Measurements from ENCODE around the gene SPTBN1.
"Not testable (repeated sequence)": the region's sequence is repeated elsewhere in the genome, so short reads cannot be mapped to it uniquely, and the experiment has no call there.

SPTBN1 gene

DNA sequence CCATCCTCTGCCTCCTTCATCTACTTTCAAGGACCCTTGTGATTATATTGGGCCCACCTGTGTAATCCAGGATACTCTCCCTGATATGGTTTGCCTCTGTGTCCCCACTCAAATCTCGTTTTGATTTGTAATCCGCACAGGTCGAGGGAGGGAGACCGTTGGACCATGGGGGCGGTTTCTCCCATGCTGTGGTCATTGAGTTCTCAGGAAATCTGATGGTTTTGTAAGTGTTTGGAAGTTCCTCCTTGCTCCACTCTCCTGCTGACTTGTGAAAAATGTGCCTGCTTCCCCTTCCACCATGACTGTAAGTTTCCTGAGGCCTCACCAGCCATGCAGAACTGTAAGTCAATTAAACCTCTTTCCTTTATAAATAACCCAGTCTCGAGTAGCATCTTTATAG, 225.3 kb downstream of the SPTBN1 start:
- DNase-seq = no peak

DNA sequence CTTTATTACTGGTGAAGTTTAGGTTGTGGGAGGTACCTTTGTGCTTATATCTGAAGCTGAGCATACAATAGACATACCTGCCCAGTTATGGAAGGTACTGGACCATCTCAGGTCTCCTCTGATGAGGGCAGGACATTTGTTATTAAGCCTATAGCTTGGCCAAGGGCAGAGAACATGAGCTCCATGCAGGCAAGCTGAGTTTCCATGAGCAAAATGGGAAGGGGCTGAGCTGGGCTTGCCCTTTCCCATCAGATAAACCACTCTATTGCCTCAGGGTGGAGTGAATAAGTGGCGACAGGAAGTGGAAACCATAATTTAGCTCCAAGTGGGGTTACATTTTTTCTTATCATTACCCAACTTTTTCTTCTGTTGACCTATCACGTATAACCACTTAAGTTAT, 227.5 kb downstream of the SPTBN1 start:
- DNase-seq = no peak

DNA sequence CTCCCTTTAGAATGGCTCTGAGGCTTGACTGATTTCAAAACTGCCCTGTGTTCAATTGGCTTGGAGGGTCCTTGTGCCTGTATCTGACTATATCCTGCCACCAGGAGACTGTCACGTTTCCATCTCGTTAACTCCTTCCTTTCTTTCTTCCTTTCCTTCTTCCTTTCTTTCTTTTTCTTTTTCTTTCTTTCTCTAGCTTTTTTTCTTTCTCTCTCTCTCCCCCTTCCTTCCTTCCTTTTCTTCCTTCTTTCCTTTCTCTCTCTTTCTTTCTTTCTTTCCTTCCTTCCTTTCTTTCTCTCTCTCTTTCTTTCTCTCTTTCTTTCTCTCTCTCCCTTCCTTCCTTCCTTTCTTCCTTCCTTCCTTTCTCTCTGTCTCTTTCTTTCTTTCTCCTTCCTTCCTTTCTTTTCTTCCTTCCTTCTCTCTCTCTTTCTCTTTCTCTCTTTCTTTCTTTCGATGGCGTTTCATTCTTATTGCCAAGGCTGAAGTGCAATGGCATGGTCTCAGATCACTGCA, 229.2 kb downstream of the SPTBN1 start:
- no peak for DNase-seq

DNA sequence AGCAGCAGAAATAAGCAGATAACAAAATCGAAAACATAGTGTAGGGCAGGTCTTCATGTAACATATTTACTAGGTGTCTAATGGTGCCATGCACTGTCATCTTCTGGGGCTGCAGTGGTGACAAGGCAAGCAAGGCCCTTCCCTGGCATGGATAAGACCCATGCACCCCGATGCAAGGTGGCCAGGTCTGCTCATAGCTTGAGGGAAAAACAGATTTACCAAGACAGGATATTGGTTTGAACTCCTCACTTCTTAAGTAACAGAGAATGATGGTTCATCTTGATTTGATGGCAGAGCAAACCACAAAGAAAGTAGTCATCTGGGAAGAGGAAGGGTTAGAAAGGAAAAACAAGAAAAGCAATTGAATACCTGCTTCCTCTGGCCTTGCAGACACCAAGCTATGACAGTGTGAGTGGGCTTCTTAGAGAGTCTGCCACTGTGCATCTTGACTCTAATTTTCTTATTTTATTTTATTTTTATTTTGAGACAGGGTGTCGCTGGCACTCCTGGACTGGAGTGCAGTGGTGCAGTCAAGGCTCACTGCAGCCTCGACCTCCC, 231.5 kb downstream of the SPTBN1 start:
- no peak for DNase-seq

DNA sequence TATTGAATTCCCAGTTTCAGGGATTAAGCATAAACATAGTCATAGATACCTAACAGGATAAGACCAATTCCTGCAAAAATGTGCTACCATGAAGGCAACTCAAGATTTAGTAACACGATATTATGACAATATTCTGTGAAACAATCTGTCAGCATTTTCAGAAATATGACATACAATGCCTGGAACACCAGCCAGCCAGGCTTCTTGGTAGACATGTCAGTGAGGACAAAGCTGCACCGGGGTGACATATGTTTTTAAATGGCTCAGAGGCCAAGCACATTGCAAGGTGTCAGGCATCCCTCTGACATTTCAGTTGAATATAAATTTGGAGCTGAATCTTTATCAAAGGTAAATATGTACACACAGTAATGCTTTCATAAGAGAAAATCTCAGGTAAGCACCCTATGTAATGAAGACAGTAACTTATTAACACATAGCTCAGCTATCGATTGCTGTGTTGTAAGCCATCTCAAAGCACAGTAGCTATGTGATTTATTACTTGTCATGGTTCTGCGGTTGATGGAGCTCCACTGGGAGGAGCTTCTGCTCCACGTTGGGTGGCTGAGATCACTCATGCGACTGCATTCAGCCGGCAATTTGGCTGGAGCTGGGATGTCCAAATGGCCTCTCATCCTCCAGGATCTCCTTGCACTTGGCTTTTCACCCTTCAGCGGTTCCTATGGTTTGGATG, 235.5 kb downstream of the SPTBN1 start:
- DNase-seq = no peak

DNA sequence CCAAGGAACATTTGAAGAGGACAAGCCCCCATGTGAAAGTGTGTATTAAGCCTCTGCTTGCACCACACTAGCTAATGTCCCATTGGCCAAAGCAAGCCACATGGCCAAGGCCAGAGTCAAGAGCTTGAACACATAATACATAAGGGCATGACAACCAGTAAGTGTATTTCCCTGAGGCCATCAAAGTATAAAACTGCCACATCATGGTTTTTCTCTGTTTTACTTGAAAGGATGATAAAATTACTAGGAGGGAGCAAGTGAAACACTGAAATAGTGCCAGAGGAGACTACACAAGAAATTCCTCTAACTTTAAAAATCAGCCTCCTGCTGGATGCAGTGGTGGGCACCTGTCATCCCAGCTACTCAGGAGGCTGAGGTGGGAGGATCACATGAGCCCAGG, 236.4 kb downstream of the SPTBN1 start:
- no peak for DNase-seq

DNA sequence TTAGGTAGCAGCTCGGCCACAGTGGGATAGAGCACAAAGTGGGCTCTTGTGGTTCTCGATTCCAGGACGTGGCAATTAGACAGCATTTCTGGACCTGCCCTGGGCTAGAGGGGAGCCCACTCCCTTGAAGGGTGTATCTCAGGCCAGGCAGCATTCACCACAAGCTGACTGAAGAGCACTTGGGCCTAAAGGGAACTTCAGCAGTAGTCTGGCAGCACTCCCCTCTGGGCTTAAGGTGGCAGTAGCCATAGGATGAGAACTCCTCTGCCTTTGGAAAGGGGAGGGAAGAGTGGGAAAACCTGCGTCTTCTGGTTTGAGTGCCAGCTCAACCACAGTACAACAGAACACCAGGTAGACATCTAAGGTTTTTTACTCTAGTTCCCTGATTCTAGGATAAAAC, 239.3 kb downstream of the SPTBN1 start:
- no peak for DNase-seq

DNA sequence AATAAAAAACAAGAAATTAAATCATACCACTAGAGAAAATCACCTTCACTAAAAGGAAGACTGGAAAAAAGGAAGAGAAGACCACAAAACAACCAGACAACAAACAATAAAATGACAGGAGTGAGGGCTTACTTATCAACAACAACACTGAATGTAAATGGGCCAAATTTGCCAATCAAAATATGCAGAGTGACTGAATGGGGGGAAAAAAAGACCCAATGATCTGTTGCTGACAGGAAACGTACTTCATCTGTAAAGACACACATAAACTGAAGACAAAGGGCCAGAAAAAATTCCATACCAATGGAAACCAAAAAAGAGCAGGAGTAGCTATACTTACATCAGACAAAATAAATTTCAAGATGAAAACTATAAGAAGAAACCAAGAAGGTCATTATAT, 241.8 kb downstream of the SPTBN1 start:
- DNase-seq = no peak

DNA sequence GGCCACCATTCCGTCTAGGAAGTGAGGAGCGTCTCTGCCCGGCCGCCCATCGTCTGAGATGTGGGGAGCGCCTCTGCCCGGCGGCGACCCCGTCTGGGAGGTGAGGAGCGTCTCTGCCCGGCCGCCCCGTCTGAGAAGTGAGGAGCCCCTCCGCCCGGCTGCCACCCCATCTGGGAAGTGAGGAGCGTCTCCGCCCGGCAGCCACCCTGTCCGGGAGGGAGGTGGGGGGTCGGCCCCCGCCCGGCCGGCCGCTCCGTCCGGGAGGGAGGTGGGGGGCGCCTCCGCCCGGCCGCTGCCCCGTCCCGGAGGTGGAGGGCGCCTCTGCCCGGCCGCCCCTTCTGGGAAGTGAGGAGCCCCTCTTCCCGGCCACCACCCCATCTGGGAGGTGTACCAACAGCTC, 242.8 kb downstream of the SPTBN1 start:
- not testable (repeated sequence) for DNase-seq

DNA sequence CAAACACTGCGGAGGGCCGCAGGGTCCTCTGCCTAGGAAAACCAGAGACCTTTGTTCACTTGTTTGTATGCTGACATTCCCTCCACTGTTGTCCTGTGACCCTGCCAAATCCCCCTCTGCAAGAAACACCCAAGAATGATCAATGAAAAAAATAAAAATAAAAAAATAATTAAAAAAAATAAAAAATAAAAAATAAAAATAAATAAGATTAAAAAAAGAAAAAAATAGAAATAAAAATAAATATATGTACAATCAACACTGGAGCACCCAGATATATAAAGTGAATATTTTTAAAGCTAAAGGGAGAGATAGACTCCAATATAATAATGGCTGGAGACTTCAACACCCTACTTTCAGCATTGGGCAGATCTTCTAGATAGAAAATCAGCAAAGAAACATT, 243.5 kb downstream of the SPTBN1 start:
- DNase-seq = no peak

DNA sequence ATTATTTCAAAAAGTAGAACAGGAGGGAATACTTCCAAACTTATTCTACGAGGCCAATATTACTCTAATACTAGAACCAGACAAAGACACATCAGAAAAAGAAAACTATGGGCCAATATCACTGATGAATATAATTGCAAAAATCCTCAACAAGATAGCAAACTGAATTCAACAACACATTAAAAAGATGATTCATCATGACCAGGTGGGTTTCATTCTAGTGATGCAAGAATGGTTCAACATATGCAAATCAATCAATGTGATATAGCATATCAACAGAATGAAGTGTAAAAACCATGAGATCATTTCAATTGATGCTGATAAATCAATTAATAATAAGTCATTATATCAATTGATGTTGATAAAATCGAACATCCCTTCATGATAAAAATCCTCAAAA, 244.9 kb downstream of the SPTBN1 start:
- no peak for DNase-seq

DNA sequence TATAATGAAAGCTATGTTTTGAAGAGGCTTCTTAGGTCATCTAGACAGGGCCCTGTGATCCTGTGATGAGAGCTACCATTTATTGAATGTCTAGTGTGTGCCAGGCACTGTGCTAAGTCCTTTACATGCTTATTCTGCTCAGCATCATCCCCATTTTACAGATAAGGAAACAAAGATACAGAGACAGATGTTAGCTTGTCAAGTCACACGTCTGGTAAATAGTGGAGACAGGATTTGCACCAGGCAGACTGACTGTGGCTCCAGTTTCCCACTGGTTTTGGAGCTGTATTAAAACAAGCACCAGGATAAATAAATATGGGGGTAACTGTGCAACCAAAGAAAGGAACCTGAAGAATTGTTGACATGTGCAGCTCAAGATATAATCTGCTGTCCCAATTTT, 248.1 kb downstream of the SPTBN1 start:
- no peak for DNase-seq

DNA sequence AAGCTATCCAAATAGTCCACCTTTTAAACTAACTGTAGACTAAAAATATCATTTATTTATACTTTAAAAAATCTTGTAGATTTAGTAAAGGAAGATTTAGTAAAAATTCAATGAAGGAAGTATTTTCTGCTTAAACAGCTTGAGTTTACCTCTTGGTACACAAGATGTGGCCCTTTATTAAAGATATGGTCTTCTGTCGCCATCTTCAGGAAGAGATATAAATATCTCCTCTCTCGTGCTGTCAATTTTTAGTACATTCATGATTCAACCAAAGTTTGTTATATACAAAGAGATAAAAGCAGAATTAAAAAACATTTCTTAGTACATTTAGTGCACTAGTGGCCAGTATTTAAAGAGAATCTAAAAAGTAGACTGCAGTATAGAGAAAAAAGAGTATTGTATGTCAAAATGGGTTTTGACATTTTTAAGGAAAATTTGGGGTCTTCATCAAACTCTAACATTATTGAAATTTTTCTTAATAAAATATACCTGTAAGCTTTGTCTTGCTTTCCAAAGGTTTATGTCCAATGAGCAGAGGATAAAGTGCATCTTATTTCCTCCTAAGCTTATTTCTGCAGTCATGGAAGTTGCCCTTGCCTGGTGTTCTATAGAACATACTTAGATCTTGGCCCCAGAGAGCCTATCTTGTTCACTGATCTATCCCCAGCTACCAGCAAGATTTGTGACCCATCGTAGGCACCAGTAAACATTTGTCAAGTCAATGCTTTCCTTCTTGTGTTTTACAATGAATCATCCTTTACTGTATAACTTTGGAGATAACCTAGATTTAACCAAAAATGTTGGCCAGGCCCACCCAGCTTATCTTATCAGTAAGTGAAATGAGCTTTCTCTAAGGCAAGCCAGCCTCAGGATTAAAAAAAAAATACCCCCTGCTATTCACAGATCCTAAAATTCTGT, 248.8 kb downstream of the SPTBN1 start:
- peak; percentile 37 for DNase-seq

DNA sequence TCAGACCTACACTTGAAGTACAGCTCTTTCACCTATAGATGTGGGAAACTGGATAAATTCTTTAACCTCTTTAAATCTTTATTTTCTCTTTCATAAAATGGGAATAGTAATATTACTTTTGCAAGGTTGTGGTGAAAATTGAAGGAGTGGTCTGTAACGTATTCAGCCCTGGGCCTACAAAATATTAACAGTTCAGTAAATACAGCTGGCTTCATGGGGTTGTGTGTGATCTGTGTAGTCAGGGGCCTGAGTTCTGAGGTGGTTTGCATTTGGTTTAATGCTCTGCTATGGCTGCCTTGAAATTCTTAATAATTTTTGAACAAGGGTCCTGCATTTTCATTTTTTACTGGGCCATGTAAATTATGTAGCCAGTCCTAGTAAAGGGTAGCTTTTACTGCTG, 250.5 kb downstream of the SPTBN1 start:
- no peak for DNase-seq

DNA sequence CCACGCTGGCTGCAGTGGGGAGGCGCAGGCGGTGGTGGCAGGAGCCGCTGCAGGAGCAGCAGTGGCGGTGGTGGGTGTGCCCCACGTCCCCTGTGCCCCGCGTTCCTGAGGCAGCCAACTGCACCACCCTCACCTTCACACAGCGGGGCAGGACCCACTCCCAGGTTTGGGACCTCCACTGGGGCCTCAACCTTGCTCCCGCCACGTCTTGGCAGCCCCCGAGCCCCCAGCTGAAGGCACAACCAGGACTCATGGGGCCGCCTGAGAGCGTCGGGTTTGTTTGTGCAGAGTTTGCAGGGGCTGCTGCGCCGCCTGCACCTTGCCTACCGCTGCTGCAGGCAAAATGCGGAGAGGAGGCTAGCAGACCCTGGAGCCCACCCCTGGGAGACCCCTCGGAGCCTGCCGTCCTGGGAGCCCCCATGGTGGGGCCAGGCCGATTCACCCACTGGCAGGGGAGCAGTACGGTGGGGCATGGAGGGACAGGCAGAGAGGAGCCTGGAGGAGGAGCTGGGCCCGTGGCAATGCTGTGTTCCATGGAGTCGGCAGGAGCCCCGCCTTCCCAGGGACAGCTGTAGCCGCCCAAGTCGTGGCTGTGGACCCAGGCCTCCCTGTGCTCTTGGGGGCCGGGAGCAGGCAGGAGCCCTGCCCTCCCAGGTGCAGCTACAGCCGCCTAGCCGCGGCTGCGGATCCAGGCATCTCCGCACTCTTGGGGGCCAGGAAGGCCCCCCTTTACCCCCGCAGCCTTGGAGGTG, 252.6 kb downstream of the SPTBN1 start:
- no peak for DNase-seq

DNA sequence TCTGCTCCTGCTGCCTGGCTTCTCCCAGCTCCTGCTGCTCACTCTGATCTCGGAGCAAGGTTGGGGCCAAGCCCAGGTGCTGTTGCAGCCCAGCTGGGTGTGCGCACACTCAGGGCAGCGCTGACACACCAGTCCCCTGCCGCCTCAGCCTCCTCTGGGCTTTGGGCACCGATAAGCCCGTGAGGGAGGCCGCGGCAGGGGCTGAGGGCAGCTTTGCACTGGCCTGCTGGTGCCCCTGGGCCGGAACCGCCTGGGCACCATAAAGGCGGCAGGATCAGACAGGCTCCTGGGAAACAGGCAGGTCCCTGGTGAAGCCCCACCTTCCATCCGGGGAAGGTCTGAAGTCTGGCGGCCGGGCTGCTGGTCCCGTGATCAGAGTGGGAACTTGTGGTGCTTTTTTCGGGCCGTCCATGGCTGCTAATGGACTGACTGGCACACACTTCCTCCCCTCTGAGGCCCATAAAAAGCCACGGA, 253.2 kb downstream of the SPTBN1 start:
- no peak for DNase-seq

DNA sequence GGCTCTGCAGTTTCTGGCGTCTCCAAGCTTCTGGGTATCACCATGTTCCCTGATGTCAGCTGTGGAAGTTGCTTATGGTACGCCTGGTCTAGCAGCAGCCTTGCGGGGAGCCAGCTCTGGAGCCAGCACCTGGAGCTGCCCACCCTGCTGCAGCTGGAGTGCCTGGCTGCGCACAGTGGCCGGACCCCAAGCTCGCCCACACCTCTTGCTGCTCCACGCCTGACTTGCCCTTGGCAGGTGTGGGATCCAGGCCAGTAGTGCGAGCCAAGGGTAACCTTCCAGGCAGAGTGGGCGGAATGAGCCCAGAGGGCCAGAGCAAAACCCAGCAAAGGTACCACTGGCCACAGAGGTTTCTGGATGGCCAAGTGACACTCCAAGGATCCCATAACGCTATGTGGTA, 254.1 kb downstream of the SPTBN1 start:
- DNase-seq = no peak

DNA sequence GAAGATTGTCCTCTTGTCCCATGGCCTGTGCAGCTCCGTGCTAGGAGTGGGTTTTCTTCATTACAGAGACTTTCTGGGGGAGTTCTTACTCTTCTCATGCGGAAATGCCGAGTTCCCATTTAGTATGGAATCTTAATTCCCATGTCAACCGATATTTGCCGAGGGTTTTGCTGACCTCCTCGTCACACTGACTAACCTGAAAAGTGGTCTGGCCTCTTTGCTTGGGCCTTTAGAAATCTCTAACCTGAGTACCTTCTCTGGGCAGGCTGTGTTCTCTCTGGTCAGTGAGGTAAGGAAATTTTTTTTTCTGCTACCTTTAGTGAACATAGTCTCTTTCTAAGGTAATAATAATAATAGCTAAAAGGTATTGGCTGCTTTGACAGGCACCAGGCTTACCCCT, 256.4 kb downstream of the SPTBN1 start:
- no peak for DNase-seq

DNA sequence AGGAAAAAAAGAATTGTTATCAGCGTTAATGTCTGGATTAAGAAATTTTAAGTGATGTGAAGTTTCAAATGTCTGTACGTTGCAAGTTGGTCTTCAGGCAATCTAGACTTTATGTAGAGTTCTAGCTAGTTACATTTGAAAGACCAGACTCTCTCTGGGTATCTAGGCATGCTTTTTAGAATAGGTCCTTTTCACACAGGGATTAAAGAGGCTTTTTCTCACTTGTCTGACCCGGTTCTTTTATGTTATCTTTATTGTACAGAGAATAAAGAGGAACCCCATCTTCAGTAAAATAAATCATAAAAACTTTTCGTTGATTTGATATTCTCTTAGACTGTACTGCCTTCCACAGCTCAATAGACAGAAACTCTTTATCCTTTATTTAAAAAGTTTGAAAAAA, 258.9 kb downstream of the SPTBN1 start:
- no peak for DNase-seq

DNA sequence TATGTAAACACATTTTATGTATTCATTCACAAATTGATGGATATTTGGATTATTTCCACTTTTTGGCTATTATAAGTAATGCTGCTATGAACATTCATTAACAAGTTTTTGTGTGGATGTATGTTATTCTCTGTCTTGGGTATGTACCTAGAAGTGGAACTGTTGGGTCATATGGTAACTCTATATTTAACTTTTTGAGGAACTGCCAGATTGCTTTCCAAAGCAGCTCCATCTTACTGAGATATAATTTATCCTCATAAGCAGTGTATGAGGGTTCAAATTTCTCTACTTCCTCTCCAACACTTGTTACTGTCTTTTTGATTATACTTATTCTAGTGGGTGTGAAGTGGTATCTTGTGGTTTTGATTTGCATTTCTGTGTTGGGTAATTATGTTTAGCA, 260.2 kb downstream of the SPTBN1 start:
- DNase-seq = no peak

DNA sequence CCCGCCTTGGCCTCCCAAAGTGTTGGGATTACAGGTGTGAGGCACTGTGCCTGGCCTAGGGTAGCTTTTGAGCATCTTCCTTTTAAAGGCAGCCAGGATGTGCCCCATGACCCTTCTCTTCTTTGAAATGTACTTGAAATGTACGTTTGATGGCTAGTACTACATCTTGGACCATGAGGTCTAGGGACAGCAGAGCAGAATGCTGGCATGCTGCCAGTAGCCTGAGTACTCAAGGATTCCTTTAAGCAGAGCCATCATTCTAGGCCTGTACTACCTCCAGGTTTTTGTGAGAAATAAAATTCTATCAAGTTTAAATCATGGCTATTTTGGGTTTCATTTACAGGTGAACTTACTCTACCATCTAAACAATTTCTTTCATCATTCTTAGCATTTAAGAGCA, 264.4 kb downstream of the SPTBN1 start:
- DNase-seq = no peak

Data from COR-L47 (cell line).